Measurements from ENCODE around the gene PRSS22. TPM values are rescaled to one million over a fixed set of nuclear protein-coding genes. Genes with fewer than 3 reads are reported as not detected.

The PRSS22 gene
- total RNA-seq, 2 experiments from 2014 or later = not detected

GRCh38 chr16:2899564-2900072 lies 41.6 kb upstream of the PRSS22 start:
- CTCF ChIA-PET = interaction anchor here (1.0 to 2.4 kb wide), 2 partner anchors 20 to 28 kb away, joined by 3 to 9 read pairs; no protein-coding TSS in a partner anchor
- intact Hi-C loops (cut with micrococcal nuclease) = no loop called here
- TF ChIP-seq CTCF (IDR thresholded peaks at IDR 0.05) = no peak
- Mint-ChIP-seq H3K27ac (no peak overlapping the region), H3K9me3 (no peaks in the 10 kb centered on the region), H3K4me1 (ENCODE audit: low read depth) (peaks cover 5% of the 10 kb centered on the region), H3K4me3 (no peak overlapping the region), H3K27me3 (no peaks in the 10 kb centered on the region), H3K36me3 (ENCODE audit: low read depth) (no peaks in the 10 kb centered on the region)
- DNase-seq = no peak
- no peak for ATAC-seq
- POLR2A ChIA-PET = interaction anchor here (0.9 kb wide), 1 partner anchor 177 kb away, joined by 3 read pairs; no protein-coding TSS in a partner anchor

- H3K4me3 Mint-ChIP-seq = no peak overlapping the region
- no peak for ATAC-seq
- H3K36me3 Mint-ChIP-seq (ENCODE audit: low read depth) = no peaks in the 10 kb centered on the region
- no peak for TF ChIP-seq CTCF (IDR thresholded peaks at IDR 0.05)
- POLR2A ChIA-PET = interaction anchor here (0.9 kb wide), 1 partner anchor 177 kb away, joined by 3 read pairs; no protein-coding TSS in a partner anchor
- H3K27me3 Mint-ChIP-seq = no peaks in the 10 kb centered on the region
- peaks cover 4% of the 10 kb centered on the region for H3K4me1 Mint-ChIP-seq (ENCODE audit: low read depth)
- no peaks in the 10 kb centered on the region for H3K9me3 Mint-ChIP-seq
- intact Hi-C loops (cut with micrococcal nuclease) = no loop called here
- CTCF ChIA-PET = interaction anchor here (1.0 to 2.4 kb wide), 2 partner anchors 21 to 28 kb away, joined by 3 to 9 read pairs; no protein-coding TSS in a partner anchor
- no peak overlapping the region for H3K27ac Mint-ChIP-seq
- no peak for DNase-seq
Measured at GRCh38 chr16:2898831-2899563, 41.0 kb upstream of the PRSS22 start.

GRCh38 chr16:2897110-2897509 lies 39.1 kb upstream of the PRSS22 start:
- ChIA-PET POLR2A (interaction anchor here (0.5 to 1.6 kb wide), 2 partner anchors 625 to 646 kb away, joined by 3 read pairs; partner anchors contain the start of gene ECI1), CTCF (interaction anchor here (0.7 kb wide), 1 partner anchor 59 kb away, joined by 4 read pairs; no protein-coding TSS in a partner anchor)
- intact Hi-C loops (cut with micrococcal nuclease) = no loop called here
- Mint-ChIP-seq H3K4me1 (ENCODE audit: low read depth) (no peaks in the 10 kb centered on the region), H3K9me3 (no peaks in the 10 kb centered on the region), H3K27me3 (no peaks in the 10 kb centered on the region), H3K27ac (no peak overlapping the region), H3K36me3 (ENCODE audit: low read depth) (no peaks in the 10 kb centered on the region), H3K4me3 (no peak overlapping the region)
- no peak for DNase-seq
- TF ChIP-seq CTCF (IDR thresholded peaks at IDR 0.05) = no peak
- no peak for ATAC-seq

GRCh38 chr16:2896480-2897010 lies 38.6 kb upstream of the PRSS22 start:
- CTCF ChIA-PET = no interaction called here
- H3K4me1 Mint-ChIP-seq (ENCODE audit: low read depth) = no peaks in the 10 kb centered on the region
- TF ChIP-seq CTCF (IDR thresholded peaks at IDR 0.05) = no peak
- no peak overlapping the region for H3K4me3 Mint-ChIP-seq
- ATAC-seq (no peak), DNase-seq (no peak)
- H3K36me3 Mint-ChIP-seq (ENCODE audit: low read depth) = no peaks in the 10 kb centered on the region
- H3K9me3 Mint-ChIP-seq = no peaks in the 10 kb centered on the region
- intact Hi-C loops (cut with micrococcal nuclease) = no loop called here
- POLR2A ChIA-PET = interaction anchor here (1.6 kb wide), 1 partner anchor 645 kb away, joined by 3 read pairs; the partner anchor contains the start of gene ECI1
- H3K27me3 Mint-ChIP-seq = no peaks in the 10 kb centered on the region
- no peak overlapping the region for H3K27ac Mint-ChIP-seq

GRCh38 chr16:2895813-2896212 lies 37.8 kb upstream of the PRSS22 start:
- intact Hi-C loops (cut with micrococcal nuclease) = no loop called here
- no peak overlapping the region for H3K4me3 Mint-ChIP-seq
- no peak for ATAC-seq
- H3K27ac Mint-ChIP-seq = no peak overlapping the region
- POLR2A ChIA-PET = no interaction called here
- no peak for DNase-seq
- CTCF ChIA-PET = interaction anchor here (0.8 kb wide), 1 partner anchor 24 kb away, joined by 3 read pairs; no protein-coding TSS in a partner anchor
- H3K4me1 Mint-ChIP-seq (ENCODE audit: low read depth) = no peaks in the 10 kb centered on the region
- no peaks in the 10 kb centered on the region for H3K9me3 Mint-ChIP-seq
- no peaks in the 10 kb centered on the region for H3K36me3 Mint-ChIP-seq (ENCODE audit: low read depth)
- TF ChIP-seq CTCF (IDR thresholded peaks at IDR 0.05) = no peak
- H3K27me3 Mint-ChIP-seq = no peaks in the 10 kb centered on the region

Measured in activated CD8-positive, alpha-beta T cell treated with anti-CD3 and anti-CD28 coated beads for 36 hours (primary cell).